ENCODE measurements around the gene JAZF1.

GRCh38 chr7:27917774-27918314, 262.8 kb downstream of the JAZF1 start:
- no peak for TF ChIP-seq CTCF (IDR thresholded peaks at IDR 0.05)
- no peak for TF ChIP-seq POLR2A (IDR thresholded peaks at IDR 0.05)
